Measurements from ENCODE around the gene CDK5.
A peak's percentile ranks its signal among the peaks of the same experiment; 100 is the strongest.
"Not testable (repeated sequence)": the region's sequence is repeated elsewhere in the genome, so short reads cannot be mapped to it uniquely, and the experiment has no call there.

The CDK5 gene

DNA sequence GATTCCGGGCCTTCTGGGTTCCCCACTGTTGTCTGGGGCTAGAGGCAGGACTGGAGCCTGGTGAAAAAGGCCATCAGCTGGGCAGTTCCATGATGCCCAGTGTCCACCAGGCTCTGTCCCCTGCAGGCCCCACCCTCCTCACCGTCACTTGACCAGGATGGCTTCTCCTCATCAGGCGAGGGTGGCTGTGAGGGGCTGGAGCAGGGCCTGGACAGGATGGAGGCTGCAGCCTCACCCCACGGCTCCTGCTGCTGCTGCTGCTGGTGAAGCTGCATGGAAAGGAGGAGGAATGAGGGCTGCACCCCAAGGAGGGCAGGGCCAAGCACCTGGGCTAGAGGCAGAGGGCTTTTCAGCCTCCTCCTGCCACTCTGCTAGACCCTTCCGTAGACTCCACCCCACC is 41.7 kb downstream of the CDK5 start:
- TF ChIP-seq, protein P1, sequence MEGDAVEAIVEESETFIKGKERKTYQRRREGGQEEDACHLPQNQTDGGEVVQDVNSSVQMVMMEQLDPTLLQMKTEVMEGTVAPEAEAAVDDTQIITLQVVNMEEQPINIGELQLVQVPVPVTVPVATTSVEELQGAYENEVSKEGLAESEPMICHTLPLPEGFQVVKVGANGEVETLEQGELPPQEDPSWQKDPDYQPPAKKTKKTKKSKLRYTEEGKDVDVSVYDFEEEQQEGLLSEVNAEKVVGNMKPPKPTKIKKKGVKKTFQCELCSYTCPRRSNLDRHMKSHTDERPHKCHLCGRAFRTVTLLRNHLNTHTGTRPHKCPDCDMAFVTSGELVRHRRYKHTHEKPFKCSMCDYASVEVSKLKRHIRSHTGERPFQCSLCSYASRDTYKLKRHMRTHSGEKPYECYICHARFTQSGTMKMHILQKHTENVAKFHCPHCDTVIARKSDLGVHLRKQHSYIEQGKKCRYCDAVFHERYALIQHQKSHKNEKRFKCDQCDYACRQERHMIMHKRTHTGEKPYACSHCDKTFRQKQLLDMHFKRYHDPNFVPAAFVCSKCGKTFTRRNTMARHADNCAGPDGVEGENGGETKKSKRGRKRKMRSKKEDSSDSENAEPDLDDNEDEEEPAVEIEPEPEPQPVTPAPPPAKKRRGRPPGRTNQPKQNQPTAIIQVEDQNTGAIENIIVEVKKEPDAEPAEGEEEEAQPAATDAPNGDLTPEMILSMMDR (IDR thresholded peaks at IDR 0.05; ENCODE audit: borderline replicate concordance, insufficient read depth, low read depth, low read length), result no peak
- no peak overlapping the region for H3K4me3 ChIP-seq (ENCODE audit: low read depth, low read length)

DNA sequence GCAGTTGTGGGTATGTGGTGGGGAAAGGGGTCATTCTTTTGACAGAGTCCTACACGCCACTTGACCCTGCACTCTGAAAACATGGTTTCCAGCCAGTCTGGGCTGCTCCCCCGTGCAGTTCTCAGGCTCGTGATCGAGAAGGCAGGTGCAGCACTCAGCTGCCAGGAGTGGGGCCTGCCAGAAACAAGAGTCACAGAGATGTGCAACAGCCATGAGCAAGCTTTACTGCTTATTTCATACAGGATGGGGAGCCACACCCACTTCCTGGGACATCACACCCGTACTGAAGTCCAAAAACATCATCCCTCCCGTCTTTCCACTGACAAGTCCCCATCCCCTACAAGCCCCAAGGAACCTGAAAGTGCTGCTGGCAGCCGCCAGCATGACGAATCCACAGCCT is 42.7 kb downstream of the CDK5 start:
- TF ChIP-seq, protein P1 (IDR thresholded peaks at IDR 0.05; ENCODE audit: borderline replicate concordance, insufficient read depth, low read depth, low read length), result no peak
- H3K4me3 ChIP-seq (ENCODE audit: low read depth, low read length), result no peak overlapping the region

DNA sequence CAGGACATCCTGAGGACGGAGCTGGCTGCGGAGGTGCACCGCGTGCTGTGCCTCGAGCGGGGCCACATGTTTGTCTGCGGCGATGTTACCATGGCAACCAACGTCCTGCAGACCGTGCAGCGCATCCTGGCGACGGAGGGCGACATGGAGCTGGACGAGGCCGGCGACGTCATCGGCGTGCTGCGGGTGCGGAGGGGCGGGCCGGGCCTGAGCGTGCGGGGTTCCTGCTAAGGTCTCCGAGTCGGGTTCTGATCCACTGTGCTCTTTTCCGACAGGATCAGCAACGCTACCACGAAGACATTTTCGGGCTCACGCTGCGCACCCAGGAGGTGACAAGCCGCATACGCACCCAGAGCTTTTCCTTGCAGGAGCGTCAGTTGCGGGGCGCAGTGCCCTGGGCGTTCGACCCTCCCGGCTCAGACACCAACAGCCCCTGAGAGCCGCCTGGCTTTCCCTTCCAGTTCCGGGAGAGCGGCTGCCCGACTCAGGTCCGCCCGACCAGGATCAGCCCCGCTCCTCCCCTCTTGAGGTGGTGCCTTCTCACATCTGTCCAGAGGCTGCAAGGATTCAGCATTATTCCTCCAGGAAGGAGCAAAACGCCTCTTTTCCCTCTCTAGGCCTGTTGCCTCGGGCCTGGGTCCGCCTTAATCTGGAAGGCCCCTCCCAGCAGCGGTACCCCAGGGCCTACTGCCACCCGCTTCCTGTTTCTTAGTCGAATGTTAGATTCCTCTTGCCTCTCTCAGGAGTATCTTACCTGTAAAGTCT is 43.8 kb downstream of the CDK5 start:
- TF ChIP-seq, protein P1 (IDR thresholded peaks at IDR 0.05; ENCODE audit: borderline replicate concordance, insufficient read depth, low read depth, low read length), result peak; percentile 26; the same call in 1 of the 2 replicates
- H3K4me3 ChIP-seq (ENCODE audit: low read depth, low read length), result peak overlapping the region; percentile 30

DNA sequence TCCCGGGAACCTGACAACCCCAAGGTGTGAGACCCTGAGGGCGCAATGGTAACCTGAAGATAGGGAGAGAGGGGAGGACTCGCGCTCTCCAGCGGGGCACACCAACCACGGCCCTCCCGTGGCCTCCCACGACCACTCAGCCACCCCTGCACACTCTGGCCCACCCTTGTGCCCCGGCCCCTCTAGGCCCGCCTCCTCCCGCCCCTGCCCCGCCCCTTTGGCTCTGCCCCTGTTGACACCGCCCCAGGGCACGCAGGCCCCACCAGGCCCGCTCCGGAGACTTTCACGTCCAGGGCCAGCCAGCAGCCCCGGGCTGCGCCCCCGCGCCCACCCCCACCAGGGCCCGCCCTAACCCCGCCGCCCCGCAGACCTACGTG is 44.4 kb downstream of the CDK5 start:
- TF ChIP-seq, protein P1 (IDR thresholded peaks at IDR 0.05; ENCODE audit: borderline replicate concordance, insufficient read depth, low read depth, low read length), result no peak
- H3K4me3 ChIP-seq (ENCODE audit: low read depth, low read length), result no peak overlapping the region

DNA sequence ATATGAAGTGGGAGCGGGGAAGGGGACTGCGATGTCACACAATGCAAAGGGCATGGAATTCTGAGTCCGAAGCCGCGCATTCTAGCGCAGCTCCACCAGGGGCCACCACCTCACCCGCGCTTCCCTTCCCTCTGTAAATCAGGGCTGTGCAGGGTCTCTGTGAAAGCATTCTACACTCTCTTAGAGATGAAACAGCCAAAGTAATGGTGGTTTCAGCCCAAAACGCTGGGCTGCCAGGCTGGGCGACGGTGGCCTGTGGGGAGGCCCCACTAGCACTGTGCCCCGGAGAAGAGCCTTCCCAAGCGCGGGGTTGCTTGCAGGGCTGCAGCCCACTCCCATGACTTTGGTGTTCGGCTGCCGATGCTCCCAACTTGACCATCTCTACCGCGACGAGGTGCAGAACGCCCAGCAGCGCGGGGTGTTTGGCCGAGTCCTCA is 44.8 kb downstream of the CDK5 start:
- no peak overlapping the region for H3K4me3 ChIP-seq (ENCODE audit: low read depth, low read length)
- TF ChIP-seq, protein P1 (IDR thresholded peaks at IDR 0.05; ENCODE audit: borderline replicate concordance, insufficient read depth, low read depth, low read length), result peak; percentile 41; the same call in 1 of the 2 replicates

DNA sequence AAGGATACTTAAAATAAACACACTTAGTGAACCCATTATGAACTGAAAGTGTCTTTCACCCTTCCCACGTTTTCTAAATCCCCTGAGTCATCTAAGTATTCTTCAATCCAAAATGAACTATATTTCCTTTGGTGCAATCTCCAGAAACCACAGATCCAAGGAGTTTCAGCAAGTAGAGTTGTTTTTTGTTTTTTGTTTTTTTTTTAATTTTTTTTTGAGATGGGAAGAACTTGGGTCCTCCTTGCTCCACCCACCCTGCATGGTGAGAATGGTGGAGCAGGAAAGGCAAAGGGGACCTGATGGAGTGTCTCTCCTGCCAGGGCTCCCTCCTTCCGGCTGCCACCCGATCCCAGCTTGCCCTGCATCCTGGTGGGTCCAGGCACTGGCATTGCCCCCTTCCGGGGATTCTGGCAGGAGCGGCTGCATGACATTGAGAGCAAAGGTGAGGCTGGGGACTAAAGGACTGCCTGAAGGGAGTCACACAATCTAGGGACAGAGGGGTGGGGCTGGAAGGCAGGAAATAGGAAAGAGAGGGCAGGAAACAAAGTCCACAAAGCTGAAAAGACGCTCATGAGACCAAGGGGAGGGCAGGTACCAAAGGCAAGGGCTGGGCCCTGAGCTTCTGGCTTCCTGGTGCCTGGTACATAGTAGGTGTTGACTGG is 45.5 kb downstream of the CDK5 start:
- H3K4me3 ChIP-seq (ENCODE audit: low read depth, low read length), result no peak overlapping the region
- TF ChIP-seq, protein P1 (IDR thresholded peaks at IDR 0.05; ENCODE audit: borderline replicate concordance, insufficient read depth, low read depth, low read length), result no peak

DNA sequence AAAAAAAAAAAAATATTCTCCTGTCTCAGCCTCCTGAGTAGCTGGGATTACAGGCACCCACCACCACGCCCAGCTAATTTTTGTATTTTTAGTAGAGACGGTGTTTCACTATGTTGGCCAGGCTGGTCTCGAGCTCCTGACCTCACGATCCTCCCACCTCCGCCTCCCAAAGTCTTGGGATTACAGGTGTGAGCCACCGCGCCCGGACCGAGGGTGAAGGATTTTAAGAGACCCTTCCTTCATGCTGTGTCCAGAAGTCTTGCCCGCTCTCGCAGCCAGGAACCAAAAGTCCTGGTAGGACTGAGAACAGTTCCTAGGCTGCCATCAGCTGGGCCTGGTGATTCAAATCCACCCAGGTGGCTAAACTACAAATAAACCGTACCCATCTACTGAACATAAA is 46.1 kb downstream of the CDK5 start:
- not testable (repeated sequence) for H3K4me3 ChIP-seq (ENCODE audit: low read depth, low read length)

Data from GM12875 (cell line).